HG02981 (cell line): Measurements from ENCODE around the gene PHAF1.

Experiments used
- ATAC-seq: cut with Tn5 transposase; IDR thresholded peaks from one replicate; pipeline ENCODE4 v1.9.1; 2021; ENCODE audit warnings: mild to moderate bottlenecking, moderate library complexity; ENCODE audit not compliant: unreplicated experiment

The PHAF1 gene

DNA sequence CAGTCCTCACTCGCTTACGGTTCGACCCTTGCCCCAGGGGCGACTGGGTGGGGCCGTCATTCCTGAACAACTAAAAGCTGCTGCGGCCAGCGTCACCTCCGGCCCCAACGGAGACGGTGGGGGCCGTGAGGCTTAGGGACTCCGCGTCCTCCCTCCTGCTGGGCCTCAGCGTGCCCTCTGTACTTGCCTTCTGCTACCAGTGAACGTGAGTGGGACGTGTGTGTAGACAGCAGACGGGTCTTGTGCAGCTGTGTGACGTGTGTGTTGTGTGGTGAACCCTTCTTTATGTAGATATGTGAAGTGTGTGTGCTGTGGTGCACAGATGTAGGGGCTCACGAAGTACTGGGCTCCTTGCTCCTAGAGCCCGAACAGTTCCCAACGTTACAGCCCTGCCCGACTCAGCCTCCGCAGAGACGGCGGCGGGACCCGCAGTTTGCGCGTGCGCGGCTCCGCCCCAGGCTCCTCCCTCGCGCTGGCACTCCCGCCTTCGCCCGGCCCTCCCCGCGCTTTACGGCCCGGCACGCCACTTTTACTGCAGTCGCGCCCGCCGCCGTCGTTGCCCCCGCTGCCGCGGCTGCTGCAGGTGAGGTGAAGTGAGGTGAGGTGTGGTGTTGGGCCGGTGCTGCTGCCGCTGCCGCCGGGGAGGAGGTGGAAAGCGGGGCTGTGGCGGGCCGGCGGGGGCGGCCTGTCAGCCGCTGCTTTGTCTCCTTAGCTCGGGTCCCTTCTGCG lies at the start of gene PHAF1:
TSS of gene PHAF1 (plus strand) at position 535 of the 729 bp plus-strand sequence. CDS start 235 bp downstream, outside the sequence.
- ATAC-seq, result peak; percentile 58

DNA sequence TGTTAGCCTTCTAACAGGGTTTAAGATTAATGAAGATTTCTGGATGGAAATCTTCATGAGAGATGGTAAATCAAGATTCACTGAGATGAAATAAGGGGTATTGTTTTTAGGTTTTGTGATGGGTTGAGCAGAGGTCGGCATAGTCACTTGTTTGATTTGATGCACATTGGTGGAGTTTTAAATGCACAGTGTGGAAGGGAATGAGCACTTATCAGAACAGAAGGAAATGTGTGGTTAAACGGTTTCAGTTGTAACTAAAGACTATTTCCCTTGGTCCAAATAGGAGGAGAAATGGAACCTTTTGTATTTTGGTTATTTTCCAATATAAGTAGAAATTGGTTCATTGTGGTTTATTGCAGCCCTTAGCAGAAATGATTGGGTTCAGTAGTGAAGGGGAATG lies 46.7 kb upstream of the PHAF1 start:
- ATAC-seq, result no peak

DNA sequence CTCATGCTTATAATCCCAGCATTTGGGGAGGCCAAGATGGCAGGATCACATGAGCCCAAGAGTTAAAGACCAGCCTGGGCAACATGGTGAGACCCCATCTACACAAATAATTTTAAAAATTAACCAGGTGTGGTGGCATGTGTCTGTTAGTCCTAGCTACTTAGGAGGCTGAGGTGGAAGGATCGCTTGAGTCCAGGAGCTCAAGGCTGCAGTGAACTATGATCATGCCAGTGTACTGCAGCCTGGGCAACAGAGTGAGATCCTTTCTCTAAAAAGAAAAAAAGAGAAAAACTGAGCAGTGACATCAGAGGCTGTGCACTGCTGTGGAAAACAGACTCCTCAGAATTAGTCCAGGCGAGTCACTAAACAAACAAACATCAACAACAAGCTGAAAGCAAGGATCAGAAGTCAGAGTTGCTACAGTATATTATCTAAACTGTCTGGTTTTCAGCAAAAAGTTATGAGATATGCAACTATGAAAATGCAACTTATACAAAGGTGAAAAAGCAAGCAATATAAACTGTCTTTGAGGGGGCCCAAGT lies 41.5 kb upstream of the PHAF1 start:
- ATAC-seq, result no peak

GRCh38 chr16:67071476-67072048 lies 38.2 kb upstream of the PHAF1 start:
- no peak for ATAC-seq

DNA sequence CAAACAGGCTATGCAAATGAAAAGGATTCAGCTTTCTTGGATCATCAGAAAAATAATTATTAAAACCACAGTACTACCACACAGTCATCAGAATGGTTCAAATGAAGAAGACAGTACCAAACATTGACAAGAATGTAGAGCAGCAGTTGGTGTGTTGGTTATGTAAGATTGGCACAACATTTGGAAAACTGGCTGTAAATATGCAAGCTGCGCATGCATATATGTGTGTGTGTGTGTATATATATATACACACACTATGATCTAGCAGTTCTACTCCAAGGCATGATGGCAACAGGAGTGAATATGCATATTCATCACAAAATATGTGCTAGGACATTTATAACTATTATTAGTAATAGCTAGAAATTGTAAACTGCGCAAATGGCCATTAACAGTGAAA lies 34.4 kb upstream of the PHAF1 start:
- no peak for ATAC-seq

GRCh38 chr16:67077871-67078270 lies 31.9 kb upstream of the PHAF1 start:
- ATAC-seq, result no peak

- ATAC-seq, result no peak
These were observed 27.6 kb upstream of the PHAF1 start for GRCh38 chr16:67082100-67082499.

GRCh38 chr16:67082891-67083290 lies 26.9 kb upstream of the PHAF1 start:
- no peak for ATAC-seq

DNA sequence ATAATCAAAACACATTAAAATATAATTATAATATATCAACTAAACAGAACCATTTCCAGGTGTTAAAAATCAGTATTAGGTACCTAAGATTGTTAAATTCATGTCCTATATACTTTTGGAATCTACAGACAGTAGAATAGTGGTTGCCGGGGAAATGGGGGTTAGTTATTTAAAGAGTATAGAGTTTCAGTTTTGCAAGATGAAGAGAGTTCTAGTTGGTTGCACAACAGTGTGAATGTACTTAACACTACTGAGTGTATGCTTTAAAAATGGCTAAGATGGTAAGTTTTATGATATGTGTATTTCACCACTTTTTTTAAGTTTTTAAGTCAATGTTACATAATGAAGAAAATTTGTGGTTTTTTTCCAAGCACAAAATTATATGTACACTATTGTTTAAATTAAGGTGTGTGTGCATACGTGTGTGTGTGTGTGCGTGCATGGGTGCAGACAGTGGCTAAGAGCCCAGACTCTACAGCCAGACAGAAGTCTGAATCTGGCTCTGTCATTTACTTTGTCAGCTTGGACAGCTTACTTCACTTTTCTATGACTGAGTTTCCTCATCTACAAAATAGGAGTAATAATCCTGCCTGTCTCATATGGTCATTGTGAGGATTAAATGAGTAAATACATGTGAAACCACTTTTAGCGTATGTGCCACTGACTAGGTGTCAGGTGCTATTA lies 25.3 kb upstream of the PHAF1 start:
- peak; percentile 59 for ATAC-seq

- ATAC-seq, result no peak
These were observed 22.9 kb upstream of the PHAF1 start for GRCh38 chr16:67086822-67087221.

- no peak for ATAC-seq
These were observed 22.4 kb upstream of the PHAF1 start for GRCh38 chr16:67087291-67087690.

DNA sequence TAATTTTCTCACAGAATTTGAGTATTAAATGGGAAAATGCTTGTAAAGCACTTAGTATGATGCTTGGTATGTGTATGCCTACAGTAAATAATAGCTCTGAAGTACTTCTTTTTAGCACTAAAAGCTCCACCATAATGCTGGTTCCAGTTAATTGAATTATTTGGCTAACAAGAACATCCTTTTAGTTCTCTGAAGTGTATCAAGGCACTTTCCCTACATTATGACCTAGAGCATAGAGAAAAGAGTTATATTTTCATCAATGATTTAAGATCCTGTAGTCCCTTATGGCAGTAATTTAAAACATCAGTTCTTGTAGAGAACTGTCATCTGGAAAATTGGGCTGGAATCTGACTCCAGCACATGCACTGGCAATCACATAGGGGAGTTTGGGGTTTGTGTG lies 21.9 kb upstream of the PHAF1 start:
- no peak for ATAC-seq

- ATAC-seq, result no peak
These were observed 21.2 kb upstream of the PHAF1 start for GRCh38 chr16:67088551-67088950.

GRCh38 chr16:67089101-67089500 lies 20.6 kb upstream of the PHAF1 start:
- no peak for ATAC-seq

DNA sequence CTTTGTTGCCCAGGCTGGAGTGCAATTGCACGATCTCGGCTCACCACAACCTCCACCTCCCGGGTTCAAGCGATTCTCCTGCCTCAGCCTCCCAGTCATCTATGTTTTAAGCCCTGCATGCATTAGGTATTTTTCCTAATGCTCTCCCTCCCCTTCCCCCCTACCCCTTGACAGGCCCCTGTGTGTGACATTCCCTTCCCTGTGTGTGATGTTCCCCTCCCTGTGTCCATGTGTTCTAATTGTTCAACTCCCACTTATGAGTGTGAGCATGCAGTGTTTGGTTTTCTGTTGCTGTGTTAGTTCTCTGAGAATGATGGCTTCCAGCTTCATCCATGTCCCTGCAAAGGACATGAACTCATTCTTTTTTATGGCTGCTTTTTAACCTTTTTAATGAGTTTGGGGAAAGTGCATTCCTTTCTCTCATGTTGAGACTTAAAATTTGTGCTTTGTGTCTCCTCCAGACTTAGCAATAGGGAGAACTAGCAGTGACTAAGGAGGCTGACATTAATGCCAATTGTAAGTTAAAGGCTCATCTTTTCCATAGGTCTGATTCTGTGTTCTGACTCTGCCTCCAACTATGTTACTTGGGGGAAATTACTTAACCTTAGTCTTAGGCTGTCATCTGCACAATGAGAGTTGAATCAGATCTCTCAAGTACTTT lies 17.7 kb upstream of the PHAF1 start:
- no peak for ATAC-seq

DNA sequence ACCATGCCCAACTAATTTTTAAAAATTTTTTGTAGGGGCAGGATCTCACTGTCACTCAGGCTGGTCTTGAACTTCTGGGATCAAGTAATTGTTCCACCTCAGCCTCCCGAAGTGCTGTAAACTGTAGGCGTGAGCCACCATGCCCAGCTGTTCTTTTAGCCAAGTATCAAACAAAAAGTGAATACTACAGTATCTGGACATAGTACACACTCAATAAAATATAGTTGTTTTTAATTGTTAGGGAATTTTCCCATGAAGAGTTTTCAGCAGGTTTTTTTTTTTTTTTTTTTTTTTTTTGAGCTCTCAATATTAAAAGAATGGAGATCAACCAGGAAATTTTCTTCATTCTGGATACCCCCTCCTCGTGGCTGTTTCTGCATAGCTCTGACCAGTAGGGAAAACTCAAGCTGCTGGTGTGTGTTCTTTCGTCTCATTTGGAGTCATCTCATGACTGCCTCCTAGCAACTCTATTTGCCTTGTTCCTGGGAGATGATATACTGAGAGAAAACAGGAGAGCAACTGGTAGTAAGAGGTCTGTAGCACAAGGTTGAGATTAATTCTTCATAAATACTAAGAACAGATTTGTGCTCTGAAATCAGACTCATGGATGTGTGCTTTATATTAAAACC lies 16.5 kb upstream of the PHAF1 start:
- ATAC-seq, result no peak

DNA sequence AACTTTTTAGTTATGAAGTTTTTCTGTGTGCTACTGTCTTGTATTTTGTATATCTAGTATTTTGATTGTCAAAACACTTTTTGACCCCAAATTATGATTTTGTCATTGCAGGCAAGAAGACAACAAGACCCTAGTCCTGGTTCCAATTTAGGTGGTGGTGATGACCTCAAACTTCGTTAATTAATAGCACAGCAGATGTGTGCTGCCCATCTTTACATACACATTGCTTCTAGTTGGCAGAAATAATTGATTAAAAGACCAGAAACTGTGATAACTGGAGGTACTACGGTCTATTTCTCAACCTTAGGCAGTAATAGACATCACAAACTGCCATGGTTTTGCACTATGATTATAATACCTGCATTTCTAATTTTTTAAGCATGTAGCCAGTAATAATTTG lies 11.1 kb upstream of the PHAF1 start:
- no peak for ATAC-seq

GRCh38 chr16:67100569-67101310 lies 9.0 kb upstream of the PHAF1 start:
- ATAC-seq, result no peak

GRCh38 chr16:67101311-67102082 lies 8.2 kb upstream of the PHAF1 start:
- no peak for ATAC-seq
